Testis (tissue), 2 donors: ENCODE data around the gene ALOX15B.

Source experiments
- POLR2A ChIP-seq: fragments of 450-650 bp; IDR thresholded peaks from one replicate; pipeline ENCODE4 v1.6.1; 2017; ENCODE audit warnings: antibody characterized with exemption, mild to moderate bottlenecking, moderate library complexity
- TF ChIP-seq, protein P1 (sequence below), 3 experiments: fragments of 450-650 bp in 2 of 3; fragments of 200-600 bp in 1 of 3; sonication (generic) in 1 of 3; IDR thresholded peaks; one replicate each; pipeline ENCODE4 v1.5.1; 2016 to 2019; ENCODE audit warnings: antibody characterized with exemption in 3 of 3, mild to moderate bottlenecking in 2 of 3, moderate library complexity in 1 of 3

- TF ChIP-seq, protein P1, sequence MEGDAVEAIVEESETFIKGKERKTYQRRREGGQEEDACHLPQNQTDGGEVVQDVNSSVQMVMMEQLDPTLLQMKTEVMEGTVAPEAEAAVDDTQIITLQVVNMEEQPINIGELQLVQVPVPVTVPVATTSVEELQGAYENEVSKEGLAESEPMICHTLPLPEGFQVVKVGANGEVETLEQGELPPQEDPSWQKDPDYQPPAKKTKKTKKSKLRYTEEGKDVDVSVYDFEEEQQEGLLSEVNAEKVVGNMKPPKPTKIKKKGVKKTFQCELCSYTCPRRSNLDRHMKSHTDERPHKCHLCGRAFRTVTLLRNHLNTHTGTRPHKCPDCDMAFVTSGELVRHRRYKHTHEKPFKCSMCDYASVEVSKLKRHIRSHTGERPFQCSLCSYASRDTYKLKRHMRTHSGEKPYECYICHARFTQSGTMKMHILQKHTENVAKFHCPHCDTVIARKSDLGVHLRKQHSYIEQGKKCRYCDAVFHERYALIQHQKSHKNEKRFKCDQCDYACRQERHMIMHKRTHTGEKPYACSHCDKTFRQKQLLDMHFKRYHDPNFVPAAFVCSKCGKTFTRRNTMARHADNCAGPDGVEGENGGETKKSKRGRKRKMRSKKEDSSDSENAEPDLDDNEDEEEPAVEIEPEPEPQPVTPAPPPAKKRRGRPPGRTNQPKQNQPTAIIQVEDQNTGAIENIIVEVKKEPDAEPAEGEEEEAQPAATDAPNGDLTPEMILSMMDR (IDR thresholded peaks at IDR 0.05): no peak
- no peak for TF ChIP-seq POLR2A
Measured at GRCh38 chr17:8059131-8059530, 20.3 kb downstream of the ALOX15B start.
